Hepatocyte (in vitro differentiated cells): ENCODE data around the gene XXYLT1.

ENCODE experiments used
- CTCF ChIP-seq: fragments of 200-600 bp; sonication (generic); IDR thresholded peaks from 2 replicates; pipeline ENCODE4 v1.5.1; 2016; ENCODE audit warnings: antibody characterized with exemption, mild to moderate bottlenecking; ENCODE audit not compliant: poor library complexity
- EZH2 ChIP-seq: fragments of 200-600 bp; sonication (generic); IDR thresholded peaks from 2 replicates; pipeline ENCODE4 v1.6.1; 2016; ENCODE audit warnings: antibody characterized with exemption, mild to moderate bottlenecking, borderline replicate concordance
- EZH2phosphoT487 ChIP-seq: fragments of 200-600 bp; sonication (generic); IDR thresholded peaks from one replicate; pipeline ENCODE4 v1.6.1; 2018; ENCODE audit warnings: antibody characterized with exemption, mild to moderate bottlenecking, low read depth, moderate library complexity; ENCODE audit not compliant: unreplicated experiment, severe bottlenecking

GRCh38 chr3:195208631-195209030 lies 62.3 kb downstream of the XXYLT1 start:
- TF ChIP-seq CTCF: no peak
- TF ChIP-seq EZH2phosphoT487: no peak
- TF ChIP-seq EZH2: no peak
